Measurements from ENCODE around the gene KRTAP3-1.
"Not testable (repeated sequence)": the region's sequence is repeated elsewhere in the genome, so short reads cannot be mapped to it uniquely, and the experiment has no call there.

GRCh38 chr17:41055130-41055529 lies 46.2 kb upstream of the KRTAP3-1 start, which contains the start of gene KRTAP2-2:
- not testable (repeated sequence) for TF ChIP-seq CTCF, EZH2 (IDR thresholded peaks at IDR 0.05)

Measured in neural progenitor cell (in vitro differentiated cells).